AG04449 (cell line): ENCODE data around the gene ZNF354C.

Source experiments
- CTCF ChIA-PET: fragments of 350-600 bp; formaldehyde crosslinking; extraction: SDS; loops from one replicate; lab custom pipeline; 2021; ENCODE audit warnings: antibody characterized with exemption; lab: Yijun Ruan, JAX
- POLR2A ChIA-PET: fragments of 400-600, 350-600 bp; formaldehyde crosslinking; extraction: SDS; loops from one replicate; lab custom pipeline; 2020; ENCODE audit warnings: antibody characterized with exemption, inconsistent platforms; lab: Yijun Ruan, JAX
- DNase-seq: peaks from one replicate; pipeline ENCODE4 v3.0.0-alpha.2; 2010; ENCODE audit warnings: low read depth, low spot score
- H3K4me3 ChIP-seq: 2 replicates; pipeline ENCODE4 v1.5.1; 2011; ENCODE audit warnings: low read depth, mild to moderate bottlenecking, control low read depth, low read length
- CTCF ChIP-seq: IDR thresholded peaks from one replicate; pipeline ENCODE4 v1.5.1; 2011; ENCODE audit warnings: mild to moderate bottlenecking, moderate library complexity, low read length, control low read depth, inconsistent platforms; ENCODE audit not compliant: insufficient read depth; ENCODE audit errors: missing control alignments

Gene ZNF354C

DNA sequence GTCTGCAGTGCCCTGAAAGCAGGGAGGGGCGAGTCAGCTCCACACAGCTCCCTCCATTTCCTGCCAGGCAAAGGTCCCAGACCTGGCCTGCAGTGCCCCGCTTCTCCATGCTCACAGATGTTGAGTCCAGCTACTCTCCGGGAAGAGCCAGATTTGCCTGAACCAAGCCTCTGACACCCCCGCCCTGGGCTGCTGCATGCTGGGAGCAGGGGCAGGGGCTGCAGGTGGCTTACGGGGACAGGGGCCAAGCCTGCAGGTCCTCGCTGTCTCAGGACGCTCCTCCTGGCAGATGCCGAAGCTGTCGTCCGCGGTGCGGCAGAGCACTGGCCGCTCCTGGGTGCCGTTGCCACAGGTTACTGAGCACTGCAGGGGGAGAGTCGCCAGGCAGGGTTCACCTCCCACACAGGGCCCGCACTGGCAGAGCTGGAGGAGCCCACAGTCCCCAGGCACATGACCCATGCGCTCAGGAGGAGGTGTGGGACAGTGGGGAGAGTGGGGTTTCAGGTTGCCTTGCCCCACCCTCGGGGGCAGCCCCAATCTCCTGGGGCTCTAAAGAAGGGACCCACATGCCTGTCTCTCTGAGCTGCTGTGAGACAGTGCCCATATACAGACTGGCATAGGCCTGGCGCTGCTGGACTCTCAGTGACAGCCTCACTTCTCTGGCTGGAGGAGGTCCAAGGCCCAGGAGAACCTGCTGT lies 62.4 kb downstream of the ZNF354C start:
- ChIA-PET CTCF (no interaction called here), POLR2A (no interaction called here)
- DNase-seq = no peak
- H3K4me3 ChIP-seq = no peak overlapping the region
- no peak for TF ChIP-seq CTCF

DNA sequence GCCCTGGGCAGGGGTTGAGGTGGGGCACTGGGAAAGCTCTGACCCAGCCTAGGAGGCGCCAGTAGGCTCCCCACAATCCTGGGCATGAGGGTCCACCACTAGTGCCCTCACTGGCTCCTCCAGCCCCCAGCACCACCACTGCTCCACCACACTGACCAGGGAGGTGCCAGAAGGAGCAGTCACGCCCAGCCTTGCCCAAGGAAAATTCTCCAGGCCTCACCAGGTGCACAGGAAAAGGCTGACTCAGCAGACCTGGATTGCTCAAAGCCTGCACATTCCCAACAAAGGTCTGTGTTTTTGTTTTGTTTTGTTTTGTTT lies 62.9 kb downstream of the ZNF354C start:
- DNase-seq = no peak
- no peak for TF ChIP-seq CTCF
- H3K4me3 ChIP-seq = no peak overlapping the region
- ChIA-PET CTCF (no interaction called here), POLR2A (no interaction called here)

DNA sequence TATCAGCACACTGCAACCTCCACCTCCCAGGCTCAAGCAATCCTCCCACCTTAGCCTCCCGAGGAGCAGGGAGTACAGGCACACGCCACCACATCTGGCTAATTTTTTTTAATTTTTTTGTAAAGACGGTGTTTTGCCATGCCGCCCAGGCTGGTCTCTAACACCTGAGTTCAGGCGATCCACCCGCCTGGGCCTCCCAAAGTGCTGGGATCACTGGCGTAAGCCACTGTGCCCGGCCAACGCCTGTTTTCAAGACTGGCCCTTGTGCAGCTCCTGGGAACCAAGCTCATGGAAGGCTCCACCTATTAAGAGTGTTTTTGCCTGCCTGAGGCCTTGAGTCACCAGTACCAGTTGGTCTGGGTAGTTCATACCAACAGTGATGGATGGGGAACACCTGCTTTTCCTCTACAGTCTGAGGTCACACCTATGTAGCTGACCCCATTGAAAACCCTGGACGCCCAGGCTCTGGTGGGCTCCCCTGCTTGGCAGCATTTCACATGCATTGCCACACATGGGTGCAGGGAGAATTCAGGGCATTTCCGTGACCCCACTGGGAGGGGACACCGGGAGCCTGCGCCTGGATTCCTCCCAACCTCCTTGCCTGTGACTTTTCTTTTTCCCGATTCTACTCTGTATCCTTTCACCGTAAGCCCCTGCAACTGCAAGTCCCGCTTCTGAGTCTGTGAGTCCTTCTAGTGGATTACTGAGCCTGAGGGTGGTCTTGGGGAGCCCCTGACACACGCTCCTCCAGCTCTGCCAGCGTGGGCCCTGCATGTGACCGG lies 63.5 kb downstream of the ZNF354C start:
- ChIA-PET CTCF (no interaction called here), POLR2A (no interaction called here)
- DNase-seq = no peak
- no peak for TF ChIP-seq CTCF
- no peak overlapping the region for H3K4me3 ChIP-seq

- TF ChIP-seq CTCF = no peak
- POLR2A ChIA-PET = no interaction called here
- CTCF ChIA-PET = no interaction called here
- H3K4me3 ChIP-seq = no peak overlapping the region
- DNase-seq = no peak
Observed at GRCh38 chr5:179124273-179124852, 64.2 kb downstream of the ZNF354C start.

GRCh38 chr5:179124853-179125788 lies 64.9 kb downstream of the ZNF354C start:
- no peak overlapping the region for H3K4me3 ChIP-seq
- no peak for DNase-seq
- CTCF ChIA-PET = no interaction called here
- no peak for TF ChIP-seq CTCF
- POLR2A ChIA-PET = no interaction called here
